ENCODE results near the gene FHAD1. TPM values are rescaled to one million over a fixed set of nuclear protein-coding genes. Genes with fewer than 3 reads are reported as not detected.

FHAD1 gene
- total and polyA plus RNA-seq, 9 of the 15 experiments (the other 6 are each of a cell fraction or from before 2014, with no cell fraction given), result 0.32 to 2.1 (median 1.5) TPM; not detected in 1

DNA sequence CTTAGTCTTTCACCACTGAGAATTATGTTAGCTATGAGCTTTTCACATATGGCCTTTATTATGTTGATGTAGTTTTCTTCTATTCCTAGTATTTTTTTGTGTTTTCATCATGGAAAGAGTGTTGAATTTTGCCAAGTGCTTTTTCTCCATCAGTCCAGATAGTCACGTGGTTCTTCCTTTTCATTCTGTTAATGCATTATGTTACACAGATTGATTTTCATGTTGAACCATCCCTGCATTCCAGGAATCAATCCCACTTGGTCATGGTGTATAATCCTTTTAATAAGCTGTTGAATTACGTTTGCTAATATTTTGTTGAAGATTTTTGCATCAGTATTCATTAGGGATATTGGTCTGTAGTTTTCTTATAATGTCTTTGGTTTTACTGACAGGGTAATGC is 17.7 kb downstream of the FHAD1 start:
- H2AFZ ChIP-seq (ENCODE audit: low read depth, low read length), result no peak overlapping the region
- DNase-seq (ENCODE audit: extremely low read depth in 1 of 4, low spot score in 3 of 4) (no peak), ATAC-seq (no peak), FAIRE-seq (no peak)
- in situ Hi-C loops (cut with MboI) (no loop called here), intact Hi-C loops (cut with micrococcal nuclease) (no loop called here)
- H3K4me1 ChIP-seq (replicated peaks in 1 of 2; ENCODE audit: control insufficient read depth in 2 of 2, insufficient read depth in 2 of 2, low read length in 2 of 2), result peaks cover 6 to 15% of the 10 kb centered on the region in 2 experiments; a peak in 4 of 5 replicates
- ChIA-PET CTCF (ENCODE audit: low intra/inter-chr PET ratio) (no interaction called here), POLR2A (interaction anchor here (0.6 to 1.0 kb wide), 2 partner anchors 16 to 27 kb away, joined by 3 to 4 read pairs; no protein-coding TSS in a partner anchor)
- TF ChIP-seq NCOA6 (IDR thresholded peaks at IDR 0.05) (no peak), HINFP (tag; conservative IDR thresholded peaks at IDR 0.05; ENCODE audit: low read depth) (no peak), ZNF324 (CRISPR knock-in tag; IDR thresholded peaks at IDR 0.05) (peak; percentile 94), GTF2F1 (IDR thresholded peaks at IDR 0.05; ENCODE audit: low read depth, low read length) (no peak), TFE3 (CRISPR knock-in tag; IDR thresholded peaks at IDR 0.05) (peak; percentile 51), ASH1L (IDR thresholded peaks at IDR 0.05; ENCODE audit: borderline replicate concordance, low read depth, partially characterized antibody) (no peak), ZFP91 (CRISPR knock-in tag; IDR thresholded peaks at IDR 0.05) (no peak), MBD2 (IDR thresholded peaks at IDR 0.05; ENCODE audit: borderline replicate concordance, low read depth) (no peak), CBX5 (IDR thresholded peaks at IDR 0.05; ENCODE audit: borderline replicate concordance, low read depth) (no peak)
- H3K9me3 ChIP-seq (replicated peaks; ENCODE audit: control insufficient read depth, insufficient read depth, low read depth, low read length), result peaks cover 3% of the 10 kb centered on the region; the same call in 1 of the 2 replicates
- no peaks in the 10 kb centered on the region for H3K36me3 ChIP-seq (ENCODE audit: control insufficient read depth, insufficient read depth, low read length)
- WGBS (ENCODE audit: insufficient coverage, low coverage, missing lambda C conversion rate), result 0% methylated on average over 2 of the region's 2 CpGs
- H3K4me2 ChIP-seq (ENCODE audit: insufficient read depth, low read length), result no peak overlapping the region
- H3K9ac ChIP-seq (ENCODE audit: insufficient read depth in 1 of 2, low read depth in 2 of 2, low read length in 2 of 2), result no peak overlapping the region
- no peak overlapping the region for H3K27ac ChIP-seq (ENCODE audit: extremely low read depth, low read depth, low read length)
- no peaks in the 10 kb centered on the region for H3K9me1 ChIP-seq (ENCODE audit: control insufficient read depth, insufficient read depth, low read length)
- peaks cover 0 to 5% of the 10 kb centered on the region in 2 experiments; a peak in 2 of 5 replicates for H3K27me3 ChIP-seq (ENCODE audit: control insufficient read depth in 2 of 2, insufficient read depth in 2 of 2, low read length in 2 of 2)
- BruUV-seq (replicated peaks), result no TSS peak
- no peaks in the 10 kb centered on the region; the same call in 1 of the 2 replicates for H4K20me1 ChIP-seq (replicated peaks; ENCODE audit: control insufficient read depth, insufficient read depth, low read length)
- H3K4me3 ChIP-seq, result no peak overlapping the region
- no peaks in the 10 kb centered on the region for H3K79me2 ChIP-seq (ENCODE audit: control insufficient read depth, insufficient read depth, low read length)

All from K562 (cell line).